GM08714 (cell line): ENCODE data around the gene PCDHB7.
"Not testable (repeated sequence)": the region's sequence is repeated elsewhere in the genome, so short reads cannot be mapped to it uniquely, and the experiment has no call there.

Experiments used
- H3K4me3 ChIP-seq: fragments of 200-500 bp; sonication (Bioruptor generic); 2 replicates; pipeline ENCODE4 v1.5.1; 2014; ENCODE audit warnings: mild to moderate bottlenecking, low read length, inconsistent platforms
- ZNF274 ChIP-seq: IDR thresholded peaks from 2 replicates; pipeline ENCODE4 v1.6.1; 2012; ENCODE audit warnings: mild to moderate bottlenecking, low read depth, low read length

PCDHB7 gene

GRCh38 chr5:141208478-141208877, 36.0 kb downstream of the PCDHB7 start, which contains the start of gene PCDHB12:
PCDHB12 (plus strand) TSS chr5:141208719; CDS start chr5:141208908, 189 bp downstream.
- TF ChIP-seq ZNF274 = no peak
- H3K4me3 ChIP-seq = no peak within 1 kb of the TSS

- not testable (repeated sequence) for H3K4me3 ChIP-seq
These were observed 37.8 kb downstream of the PCDHB7 start for GRCh38 chr5:141210281-141210680.

- not testable (repeated sequence) for H3K4me3 ChIP-seq
These were observed 38.4 kb downstream of the PCDHB7 start for GRCh38 chr5:141210849-141211248.

- H3K4me3 ChIP-seq = not testable (repeated sequence)
These were observed 41.4 kb downstream of the PCDHB7 start, which contains the start of gene PCDHB13 for GRCh38 chr5:141213656-141214339. PCDHB13 (plus strand) TSS chr5:141213919; CDS start chr5:141214124, 205 bp downstream.

GRCh38 chr5:141214583-141214982, 42.1 kb downstream of the PCDHB7 start:
- H3K4me3 ChIP-seq = not testable (repeated sequence)

- not testable (repeated sequence) for H3K4me3 ChIP-seq
These were observed 43.1 kb downstream of the PCDHB7 start for GRCh38 chr5:141215504-141215903.

- H3K4me3 ChIP-seq = not testable (repeated sequence)
These were observed 43.6 kb downstream of the PCDHB7 start for GRCh38 chr5:141216035-141216434.

- TF ChIP-seq ZNF274 = no peak
- no peak within 1 kb of the TSS for H3K4me3 ChIP-seq
These were observed 50.8 kb downstream of the PCDHB7 start, which contains the start of gene PCDHB14 for GRCh38 chr5:141223112-141223783. PCDHB14 (plus strand) TSS chr5:141223343; CDS start chr5:141223506, 163 bp downstream.

GRCh38 chr5:141224844-141225243, 52.4 kb downstream of the PCDHB7 start:
- not testable (repeated sequence) for H3K4me3 ChIP-seq

- H3K4me3 ChIP-seq = not testable (repeated sequence)
These were observed 53.0 kb downstream of the PCDHB7 start for GRCh38 chr5:141225421-141225820.
